ENCODE data around the gene UBE2J2. TPM values are rescaled to one million over a fixed set of nuclear protein-coding genes. Genes with fewer than 3 reads are reported as not detected.

Gene UBE2J2
- total RNA-seq, 2 donors from 2014 or later: 68.7 to 78.0 TPM

DNA sequence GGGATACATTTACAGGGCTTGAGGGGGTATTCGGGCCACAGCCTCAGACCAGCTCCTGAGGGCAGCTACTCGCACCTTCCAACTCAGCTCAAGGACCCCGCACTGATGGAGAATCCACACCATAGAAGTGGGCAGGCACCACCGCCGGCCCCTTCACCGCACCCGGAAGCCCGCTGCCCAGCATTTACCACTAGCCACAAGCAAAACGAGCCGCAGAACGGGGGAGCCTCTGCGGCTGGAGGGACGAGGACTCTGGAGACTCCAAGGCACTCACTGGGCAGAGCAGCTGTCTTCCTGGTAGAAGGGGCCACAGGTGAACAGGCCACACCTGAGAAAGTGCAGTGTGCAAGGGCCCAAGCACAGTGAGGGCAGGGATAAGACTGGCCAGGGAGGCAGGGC lies 5.4 kb downstream of the UBE2J2 start:
- Mint-ChIP-seq H3K9me3 (no peaks in the 10 kb centered on the region), H3K27me3 (no peaks in the 10 kb centered on the region), H3K4me1 (peaks cover 19% of the 10 kb centered on the region), H3K27ac (no peak overlapping the region), H3K4me3 (no peak overlapping the region), H3K36me3 (ENCODE audit: low read depth) (peaks cover 78% of the 10 kb centered on the region)
- no peak for ATAC-seq (replicated peaks)

- peaks cover 78% of the 10 kb centered on the region for H3K36me3 Mint-ChIP-seq (ENCODE audit: low read depth)
- H3K9me3 Mint-ChIP-seq: no peaks in the 10 kb centered on the region
- H3K4me3 Mint-ChIP-seq: no peak overlapping the region
- no peak for ATAC-seq (replicated peaks)
- H3K4me1 Mint-ChIP-seq: peaks cover 19% of the 10 kb centered on the region
- no peak overlapping the region for H3K27ac Mint-ChIP-seq
- no peaks in the 10 kb centered on the region for H3K27me3 Mint-ChIP-seq
These were observed 6.0 kb downstream of the UBE2J2 start for GRCh38 chr1:1267488-1268283.

DNA sequence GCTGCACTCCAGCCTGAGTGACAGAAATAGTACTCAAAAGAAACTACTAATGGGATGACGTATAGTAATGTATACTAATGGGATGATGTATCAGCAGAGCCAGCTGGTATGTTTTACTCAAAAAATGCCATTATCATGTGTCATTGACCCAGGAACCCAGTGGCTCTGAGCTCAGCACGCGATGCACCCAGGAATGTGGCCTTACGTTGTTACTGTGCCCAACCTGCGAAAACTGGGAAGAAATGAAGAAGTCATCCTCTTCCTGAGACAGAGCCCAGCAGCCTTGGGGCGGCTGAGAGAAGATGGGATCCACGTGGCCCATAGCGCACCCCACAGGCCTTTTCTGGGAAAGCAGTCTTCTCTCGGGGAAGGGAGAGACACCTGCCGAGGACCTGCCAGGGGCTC lies 8.8 kb downstream of the UBE2J2 start:
- H3K36me3 Mint-ChIP-seq (ENCODE audit: low read depth): peaks cover 78% of the 10 kb centered on the region
- H3K4me1 Mint-ChIP-seq: peaks cover 10% of the 10 kb centered on the region
- H3K4me3 Mint-ChIP-seq: no peak overlapping the region
- no peak overlapping the region for H3K27ac Mint-ChIP-seq
- H3K9me3 Mint-ChIP-seq: no peaks in the 10 kb centered on the region
- ATAC-seq (replicated peaks): peak; percentile 24
- no peaks in the 10 kb centered on the region for H3K27me3 Mint-ChIP-seq

- Mint-ChIP-seq H3K36me3 (ENCODE audit: low read depth) (peaks cover 81% of the 10 kb centered on the region), H3K27me3 (no peaks in the 10 kb centered on the region)
- ATAC-seq (replicated peaks): no peak
These were observed 9.6 kb downstream of the UBE2J2 start for GRCh38 chr1:1264026-1264425.

DNA sequence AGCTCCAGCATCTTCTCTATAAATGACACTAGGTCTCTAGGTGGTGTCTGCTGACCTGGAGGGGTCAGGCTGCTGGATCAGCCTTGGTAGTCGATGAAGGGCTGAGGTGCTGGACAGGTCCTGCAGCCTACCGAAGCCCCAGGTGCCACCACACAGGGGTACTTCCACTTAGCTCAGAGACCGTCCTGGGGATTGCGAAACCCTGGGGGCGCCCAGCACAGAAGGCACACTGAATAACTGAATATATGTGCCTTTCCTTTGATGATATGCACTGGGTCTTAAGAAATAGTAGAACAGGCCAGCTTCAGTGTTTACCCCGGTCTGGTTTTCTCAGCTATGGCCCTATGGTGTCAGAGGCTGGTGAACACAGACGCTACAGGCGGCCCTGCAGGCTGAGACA lies 10.9 kb downstream of the UBE2J2 start:
- H3K36me3 Mint-ChIP-seq (ENCODE audit: low read depth): peaks cover 85% of the 10 kb centered on the region
- ATAC-seq (replicated peaks): no peak
- H3K4me3 Mint-ChIP-seq: no peak overlapping the region

More at GRCh38 chr1:1264026-1264425, 9.6 kb downstream of the UBE2J2 start:
- Mint-ChIP-seq H3K4me3 (no peak overlapping the region), H3K27ac (no peak overlapping the region), H3K9me3 (no peaks in the 10 kb centered on the region), H3K4me1 (peaks cover 12% of the 10 kb centered on the region)

DNA sequence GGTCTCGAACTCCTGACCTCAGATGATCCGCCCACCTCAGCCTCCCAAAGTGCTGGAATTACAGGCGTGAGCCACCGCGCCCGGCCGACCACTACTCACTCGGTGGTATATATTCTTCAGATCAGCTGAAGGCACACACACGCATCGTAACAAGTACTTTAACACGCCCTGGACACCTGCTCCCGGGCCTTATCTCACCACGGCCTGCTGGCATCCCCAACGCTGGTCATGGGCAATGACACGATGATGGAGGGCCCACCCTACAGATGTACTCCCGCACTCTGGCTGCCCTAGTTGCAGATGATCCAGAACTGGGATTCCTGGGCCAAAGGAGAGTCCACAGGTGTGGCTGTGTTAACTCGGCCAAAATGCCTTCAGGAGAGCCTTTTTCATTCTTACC lies 11.6 kb downstream of the UBE2J2 start:
- no peaks in the 10 kb centered on the region for H3K27me3 Mint-ChIP-seq
- no peak for ATAC-seq (replicated peaks)
- H3K9me3 Mint-ChIP-seq: no peaks in the 10 kb centered on the region
- peaks cover 12% of the 10 kb centered on the region for H3K4me1 Mint-ChIP-seq
- H3K36me3 Mint-ChIP-seq (ENCODE audit: low read depth): peaks cover 87% of the 10 kb centered on the region
- no peak overlapping the region for H3K4me3 Mint-ChIP-seq
- no peak overlapping the region for H3K27ac Mint-ChIP-seq

More for the DNA sequence above, 10.9 kb downstream of the UBE2J2 start:
- Mint-ChIP-seq H3K27me3 (no peaks in the 10 kb centered on the region), H3K4me1 (peaks cover 12% of the 10 kb centered on the region), H3K9me3 (no peaks in the 10 kb centered on the region), H3K27ac (peak overlapping the region; percentile 38)

DNA sequence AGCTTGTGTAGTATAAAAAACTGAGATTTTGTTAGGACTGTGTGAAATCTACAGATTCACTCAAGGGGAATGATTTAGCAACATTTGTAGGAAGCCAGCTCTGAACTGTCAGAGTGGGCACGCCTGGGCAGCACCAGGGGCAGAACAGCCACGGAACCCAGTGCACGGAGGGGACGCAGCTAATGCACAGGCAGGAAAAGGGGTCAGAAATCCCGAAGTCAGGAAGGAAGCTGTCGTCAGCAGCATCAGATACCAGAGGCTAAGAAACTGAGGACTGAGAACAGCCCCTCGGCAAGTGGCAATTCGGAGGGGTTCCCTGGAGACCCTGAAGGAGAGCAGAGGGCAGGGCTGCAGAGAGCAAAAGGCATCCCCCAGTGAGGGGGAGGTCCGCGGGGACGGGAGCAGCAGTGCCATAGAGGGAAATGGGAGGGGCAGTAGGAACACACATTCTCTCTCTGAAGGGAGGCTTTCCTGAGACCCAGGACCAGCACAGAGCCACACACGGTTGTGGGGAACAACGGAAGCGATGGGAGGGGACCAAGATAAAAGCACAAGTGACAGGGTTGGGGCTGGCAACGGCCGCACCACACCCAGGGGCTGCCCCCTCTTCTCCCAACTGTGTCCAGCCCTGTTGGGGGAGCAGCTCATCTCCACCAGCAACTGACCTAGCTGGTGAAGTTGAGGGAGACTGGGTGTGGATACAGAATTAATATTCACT lies 12.7 kb downstream of the UBE2J2 start:
- ATAC-seq (replicated peaks): no peak
- H3K36me3 Mint-ChIP-seq (ENCODE audit: low read depth): peaks cover 91% of the 10 kb centered on the region
- H3K4me1 Mint-ChIP-seq: peaks cover 12% of the 10 kb centered on the region
- H3K27ac Mint-ChIP-seq: peak overlapping the region; percentile 84
- no peaks in the 10 kb centered on the region for H3K9me3 Mint-ChIP-seq
- no peaks in the 10 kb centered on the region for H3K27me3 Mint-ChIP-seq
- H3K4me3 Mint-ChIP-seq: peak overlapping the region; percentile 33

DNA sequence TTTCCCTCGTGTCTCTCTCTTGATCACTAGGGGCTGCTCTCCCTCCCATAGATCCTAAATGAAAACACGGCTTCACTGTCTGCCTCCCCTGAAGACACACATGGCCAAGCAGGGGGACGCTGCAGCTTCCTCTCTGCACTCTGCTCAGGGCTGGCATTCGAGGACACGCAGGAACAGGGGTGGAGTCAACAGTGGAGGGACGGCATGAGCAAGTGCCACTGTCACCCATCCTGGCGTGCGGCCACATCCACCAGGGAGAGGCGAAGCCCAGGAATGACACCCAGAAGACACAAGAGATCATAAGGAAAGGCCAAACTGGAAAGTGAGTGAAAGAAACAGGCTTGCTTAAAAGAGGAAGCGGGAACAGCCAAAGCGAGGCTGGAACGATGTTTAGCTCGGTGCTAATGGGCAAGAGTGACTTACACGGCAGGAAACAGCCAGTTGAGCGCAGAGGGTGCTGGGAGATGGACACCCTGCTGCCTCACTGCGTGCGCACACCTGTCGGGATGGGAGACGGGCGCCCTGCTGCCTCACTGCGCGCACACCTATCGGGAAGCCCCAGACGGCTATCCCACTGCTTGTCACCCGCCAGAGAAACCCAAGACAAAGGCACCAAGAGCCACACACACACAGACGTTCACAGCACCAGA lies 13.6 kb downstream of the UBE2J2 start:
- no peak for ATAC-seq (replicated peaks)
- H3K27ac Mint-ChIP-seq: peak overlapping the region; percentile 84
- peaks cover 12% of the 10 kb centered on the region for H3K4me1 Mint-ChIP-seq
- peaks cover 92% of the 10 kb centered on the region for H3K36me3 Mint-ChIP-seq (ENCODE audit: low read depth)
- no peak overlapping the region for H3K4me3 Mint-ChIP-seq
- no peaks in the 10 kb centered on the region for H3K27me3 Mint-ChIP-seq
- no peaks in the 10 kb centered on the region for H3K9me3 Mint-ChIP-seq

GRCh38 chr1:1259540-1259939 lies 14.1 kb downstream of the UBE2J2 start:
- Mint-ChIP-seq H3K27me3 (no peaks in the 10 kb centered on the region), H3K9me3 (no peaks in the 10 kb centered on the region), H3K4me3 (no peak overlapping the region), H3K27ac (peak overlapping the region; percentile 12), H3K4me1 (peaks cover 12% of the 10 kb centered on the region), H3K36me3 (ENCODE audit: low read depth) (peaks cover 92% of the 10 kb centered on the region)
- no peak for ATAC-seq (replicated peaks)

DNA sequence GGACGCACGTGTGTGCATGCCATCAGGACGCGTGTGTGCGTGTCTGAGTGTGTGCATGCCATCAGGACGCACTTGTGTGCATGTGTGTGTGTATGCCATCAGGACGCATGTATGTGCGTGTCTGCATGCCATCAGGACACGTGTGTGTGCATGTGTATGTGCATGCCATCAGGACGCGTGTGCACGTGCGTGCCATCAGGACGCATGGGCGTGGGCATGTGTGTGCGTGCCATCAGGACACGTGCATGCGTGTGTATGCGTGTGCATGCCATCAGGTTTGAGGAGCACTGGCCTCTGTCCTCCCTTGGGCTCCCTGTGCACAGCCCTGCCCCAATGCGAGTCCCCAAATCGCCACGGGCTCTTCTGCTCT lies 14.6 kb downstream of the UBE2J2 start:
- no peaks in the 10 kb centered on the region for H3K27me3 Mint-ChIP-seq
- H3K9me3 Mint-ChIP-seq: no peaks in the 10 kb centered on the region
- H3K4me3 Mint-ChIP-seq: no peak overlapping the region
- peaks cover 90% of the 10 kb centered on the region for H3K36me3 Mint-ChIP-seq (ENCODE audit: low read depth)
- no peak overlapping the region for H3K27ac Mint-ChIP-seq
- no peak for ATAC-seq (replicated peaks)
- peaks cover 12% of the 10 kb centered on the region for H3K4me1 Mint-ChIP-seq

DNA sequence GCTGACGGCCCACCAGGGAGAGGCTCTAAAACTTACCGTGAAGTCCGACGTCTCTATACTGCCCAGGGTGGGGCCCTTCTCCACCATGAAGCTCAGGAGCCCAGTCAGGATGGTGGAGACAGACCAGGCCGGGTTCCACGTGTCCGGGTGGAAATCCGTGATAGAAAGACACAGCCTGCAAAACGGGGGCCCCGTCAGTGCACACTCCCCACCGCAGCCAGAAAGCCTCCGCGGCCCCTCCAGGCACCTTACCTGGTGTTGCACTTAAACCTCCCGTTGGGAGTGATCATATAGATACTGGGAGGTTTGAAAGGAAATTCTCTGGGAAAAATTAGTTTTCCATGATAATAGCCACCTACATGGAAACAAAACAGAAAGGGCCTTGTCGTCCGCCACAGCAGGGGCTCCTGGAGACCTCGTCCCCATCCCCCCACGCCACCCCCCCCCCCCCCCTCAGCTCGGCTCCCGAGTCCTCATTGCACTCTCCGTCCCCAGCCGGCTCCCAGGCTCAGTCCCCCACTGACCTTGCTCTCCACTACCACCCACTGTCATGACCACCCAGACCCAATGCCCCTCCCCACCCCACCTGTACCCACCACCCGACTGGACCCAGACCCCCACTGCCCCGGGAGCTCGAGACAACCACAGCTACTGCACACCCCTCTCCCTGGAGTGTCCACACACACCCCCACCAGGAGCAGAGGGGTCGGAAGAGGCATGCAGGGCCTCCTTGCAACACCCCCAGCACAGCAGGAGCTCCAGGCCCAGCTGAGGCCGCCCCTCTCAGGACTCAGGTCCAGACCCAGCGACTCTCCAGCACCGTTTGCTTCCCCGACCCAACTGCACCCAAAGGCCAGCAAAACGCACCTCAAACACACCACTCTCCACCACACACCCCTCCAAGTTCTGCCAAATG lies 16.4 kb downstream of the UBE2J2 start:
- H3K27me3 Mint-ChIP-seq: no peaks in the 10 kb centered on the region
- no peak overlapping the region for H3K4me3 Mint-ChIP-seq
- ATAC-seq (replicated peaks): no peak
- H3K4me1 Mint-ChIP-seq: peaks cover 12% of the 10 kb centered on the region
- H3K27ac Mint-ChIP-seq: no peak overlapping the region
- no peaks in the 10 kb centered on the region for H3K9me3 Mint-ChIP-seq
- H3K36me3 Mint-ChIP-seq (ENCODE audit: low read depth): peaks cover 92% of the 10 kb centered on the region

DNA sequence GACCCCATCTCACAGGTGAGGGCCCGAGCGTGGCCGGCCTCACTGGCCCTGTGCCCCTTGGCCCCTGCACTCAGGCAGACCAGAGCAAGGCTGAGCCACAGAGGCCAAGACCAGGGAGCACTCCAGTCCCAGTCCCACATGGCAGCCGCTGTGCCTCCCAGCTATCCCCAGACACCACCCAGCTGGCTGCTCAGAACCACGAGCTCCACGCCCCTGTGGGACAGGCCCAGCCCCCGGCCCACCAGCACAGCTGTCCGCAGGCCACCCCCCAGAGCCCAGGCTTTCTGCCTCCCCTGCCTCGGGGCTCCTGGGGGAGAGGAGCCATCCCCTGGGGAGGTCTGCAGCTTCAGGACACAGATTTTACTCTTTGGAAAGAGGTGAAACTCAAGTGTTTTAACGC lies 18.0 kb downstream of the UBE2J2 start:
- Mint-ChIP-seq H3K27me3 (no peaks in the 10 kb centered on the region), H3K4me3 (no peak overlapping the region), H3K9me3 (no peaks in the 10 kb centered on the region), H3K27ac (no peak overlapping the region), H3K36me3 (ENCODE audit: low read depth) (peaks cover 80% of the 10 kb centered on the region), H3K4me1 (peaks cover 6% of the 10 kb centered on the region)
- no peak for ATAC-seq (replicated peaks)

- Mint-ChIP-seq H3K27me3 (no peaks in the 10 kb centered on the region), H3K9me3 (no peaks in the 10 kb centered on the region), H3K27ac (no peak overlapping the region), H3K36me3 (ENCODE audit: low read depth) (peaks cover 75% of the 10 kb centered on the region), H3K4me1 (peaks cover 5% of the 10 kb centered on the region), H3K4me3 (no peak overlapping the region)
- no peak for ATAC-seq (replicated peaks)
These were observed 18.6 kb downstream of the UBE2J2 start for GRCh38 chr1:1255078-1255477.

DNA sequence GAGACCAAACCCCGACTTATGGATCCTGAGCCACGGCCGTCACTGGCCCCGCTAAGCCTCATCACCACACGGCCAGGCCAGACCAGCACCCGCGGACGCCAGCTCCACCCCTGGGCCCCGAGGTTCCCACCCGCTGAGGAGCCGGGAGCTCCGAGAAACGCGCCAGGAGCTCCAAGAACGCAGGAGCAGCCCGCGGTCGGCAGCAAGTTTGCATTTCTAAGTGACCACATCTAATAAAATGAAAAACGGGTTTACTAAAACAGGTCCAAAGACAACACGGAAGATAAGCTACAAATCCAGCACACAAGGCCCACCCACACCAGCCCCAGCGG lies 19.0 kb downstream of the UBE2J2 start:
- Mint-ChIP-seq H3K27me3 (no peaks in the 10 kb centered on the region), H3K27ac (no peak overlapping the region), H3K36me3 (ENCODE audit: low read depth) (peaks cover 71% of the 10 kb centered on the region), H3K4me3 (no peak overlapping the region), H3K4me1 (peaks cover 1% of the 10 kb centered on the region), H3K9me3 (no peaks in the 10 kb centered on the region)
- no peak for ATAC-seq (replicated peaks)

Measured in activated T-helper 17 cell treated with anti-CD3 and anti-CD28 coated beads, Interleukin-2, amount 50 U/mL, for 72 hours (primary cell).